T1000 (cell line): ENCODE data around the gene AP3B1.

Experiments
- DNase-seq: peaks from one replicate; lab custom pipeline; 2025; ENCODE audit warnings: mixed read lengths; lab: John Stamatoyannopoulos, UW

The AP3B1 gene

DNA sequence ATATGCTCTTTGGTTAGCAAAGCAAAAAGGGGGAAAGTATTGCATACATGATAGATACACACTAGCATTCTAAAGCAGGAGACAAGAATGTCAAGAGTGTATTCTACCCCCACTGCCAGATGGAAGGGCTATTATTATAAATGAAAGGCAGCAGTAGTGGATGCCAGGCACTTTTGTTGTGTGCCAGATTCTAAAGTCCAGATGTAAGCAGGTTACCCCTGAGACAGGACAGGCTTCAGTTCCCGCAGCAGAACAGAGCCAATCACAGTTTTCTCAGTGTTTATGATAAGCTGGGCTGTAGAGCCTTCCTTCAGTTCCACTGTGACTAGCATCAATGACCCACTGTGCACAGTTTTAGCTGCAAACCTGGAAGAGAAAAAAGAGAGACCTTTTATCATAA lies 291.8 kb downstream of the AP3B1 start:
- DNase-seq = no peak

DNA sequence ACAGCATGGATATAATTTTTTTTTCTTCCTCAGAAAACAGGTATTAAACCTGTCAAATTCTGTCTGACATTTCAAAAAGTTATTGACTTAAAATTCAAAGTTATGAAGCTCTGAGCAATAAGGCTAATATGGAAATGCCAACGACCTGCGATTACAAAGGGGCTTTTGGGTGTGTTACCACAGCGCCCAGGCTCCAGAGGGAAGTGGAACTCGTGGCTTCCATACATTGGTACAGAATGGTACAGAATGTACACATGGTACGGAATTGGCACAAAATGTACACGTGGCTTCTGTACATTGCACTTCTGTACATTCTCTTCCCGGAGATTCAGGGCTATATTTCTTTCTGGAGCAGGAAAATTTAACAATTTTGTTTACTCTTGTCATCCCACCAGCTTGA lies 293.3 kb downstream of the AP3B1 start:
- no peak for DNase-seq

DNA sequence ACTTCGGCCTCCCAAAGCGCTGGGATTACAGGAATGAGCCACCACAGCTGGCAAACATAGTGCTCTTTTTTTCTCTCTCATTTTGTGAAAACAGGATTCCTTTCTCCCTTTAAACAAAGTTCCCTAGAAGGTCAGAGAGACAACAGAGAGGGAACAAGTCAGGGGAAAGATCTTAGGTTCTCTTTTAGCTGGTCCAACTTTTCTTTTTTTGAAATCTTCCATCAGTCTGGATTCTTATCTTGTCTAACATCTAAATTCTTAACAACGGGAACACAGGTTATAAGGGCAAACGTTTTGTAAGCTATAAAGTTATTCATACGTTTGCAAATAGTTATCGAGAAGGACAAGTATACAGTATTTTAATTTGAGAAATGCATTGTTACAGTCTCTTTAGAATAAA lies 294.3 kb downstream of the AP3B1 start:
- DNase-seq = no peak

DNA sequence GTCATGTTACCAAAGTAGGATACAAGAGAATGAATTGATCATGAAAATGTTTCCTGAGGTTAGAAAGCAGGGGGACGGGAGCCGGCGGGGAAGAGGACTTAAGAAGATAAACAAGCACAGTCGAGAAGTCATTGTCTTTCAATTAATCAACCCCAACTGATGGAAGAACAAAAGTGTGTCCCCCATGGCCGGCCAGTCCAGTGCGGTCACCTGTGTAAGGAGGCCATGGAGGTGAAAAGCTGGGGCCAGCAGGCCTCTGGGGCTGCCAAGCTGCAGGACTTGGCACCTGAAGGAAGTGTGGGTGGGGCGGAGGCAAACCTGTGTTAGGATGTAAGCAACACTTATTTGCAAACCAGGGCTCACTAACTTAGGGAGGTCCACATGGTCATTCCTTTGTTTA lies 295.1 kb downstream of the AP3B1 start:
- no peak for DNase-seq

DNA sequence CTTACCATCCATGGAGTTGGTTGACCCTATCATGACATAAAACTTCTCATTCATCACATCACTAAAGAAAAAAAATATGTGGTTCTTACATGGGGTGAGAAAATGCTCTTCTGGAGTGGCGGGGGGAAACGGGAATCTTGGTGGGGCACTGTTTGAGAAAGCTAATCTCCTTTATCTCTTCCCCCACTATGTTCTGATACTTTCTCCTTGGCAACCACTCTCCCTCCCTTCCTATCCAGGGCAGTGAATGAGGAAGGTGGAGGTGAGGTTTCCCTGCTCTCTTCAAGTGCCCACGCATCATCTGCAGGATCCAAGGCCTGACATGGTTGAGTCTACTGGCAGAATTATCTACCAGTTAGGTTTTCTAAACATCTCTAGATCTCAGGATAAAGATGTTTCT lies 297.6 kb downstream of the AP3B1 start:
- DNase-seq = no peak

DNA sequence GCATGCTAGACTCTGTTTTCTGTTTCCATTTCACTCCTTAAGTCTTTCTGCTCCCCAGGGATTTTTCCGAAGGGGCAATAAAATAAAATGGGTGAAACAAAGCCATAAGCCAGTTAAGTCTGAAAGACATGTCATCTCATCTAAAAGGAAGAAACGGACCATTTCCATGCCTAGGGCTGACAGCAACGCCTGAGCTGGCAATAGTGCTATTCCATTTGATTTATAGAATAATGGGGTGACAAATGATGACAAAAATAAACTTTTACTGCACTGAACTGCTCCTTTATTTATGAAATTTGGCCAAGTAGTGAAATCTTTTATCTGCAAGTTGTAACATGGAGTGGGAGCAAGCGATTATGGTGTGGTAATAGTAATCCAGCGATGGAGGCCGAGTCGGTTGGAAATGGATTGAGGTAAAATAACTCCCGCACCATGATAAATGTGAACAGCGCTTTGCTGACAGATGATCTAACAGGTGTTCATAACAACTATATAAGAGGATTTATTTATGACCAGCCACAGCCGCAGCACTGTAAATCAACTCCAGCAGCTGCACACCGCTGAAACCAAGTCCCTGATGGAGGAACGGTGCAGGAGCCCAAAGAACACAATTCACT lies 298.6 kb downstream of the AP3B1 start:
- no peak for DNase-seq

DNA sequence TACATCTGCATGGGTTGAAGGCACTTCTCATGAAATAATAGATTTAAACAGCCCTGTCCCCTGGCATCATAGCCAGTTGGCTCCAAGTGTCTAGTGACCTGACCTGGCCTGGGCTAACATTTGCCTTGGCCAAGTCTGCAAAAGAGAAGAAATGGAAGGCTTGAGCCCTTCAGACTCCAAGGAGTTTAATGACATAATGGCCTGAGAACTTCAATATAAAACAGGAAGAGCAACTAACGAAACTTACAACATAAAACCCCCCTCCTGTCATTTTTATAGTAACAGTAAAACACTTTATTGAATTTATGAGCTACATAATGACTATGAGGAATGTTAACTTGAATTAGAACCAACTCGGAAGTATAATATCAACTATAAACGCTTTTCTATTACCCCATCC lies 299.6 kb downstream of the AP3B1 start:
- no peak for DNase-seq

DNA sequence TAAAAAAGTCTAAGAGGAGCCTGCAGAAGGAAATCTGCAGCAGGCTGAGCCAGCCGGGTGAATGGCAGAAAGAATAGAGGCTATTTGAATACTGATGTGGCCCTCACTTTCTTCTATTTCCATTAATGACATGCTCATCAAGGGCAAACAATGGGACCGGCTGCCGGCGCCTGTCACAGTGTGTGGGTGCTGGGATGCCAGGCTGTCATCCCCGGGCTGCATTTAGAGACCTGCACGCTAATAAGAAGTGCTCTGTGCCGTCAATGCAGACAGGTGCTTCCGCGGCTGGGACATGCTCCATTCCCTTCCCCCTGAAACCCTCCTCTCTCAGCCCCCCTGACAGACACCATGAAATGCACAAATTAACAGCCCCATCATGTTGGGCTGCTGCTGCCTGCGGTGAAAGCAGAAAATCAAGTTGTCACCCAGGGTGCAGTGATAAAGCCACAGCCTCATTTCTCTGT lies 300.6 kb downstream of the AP3B1 start:
- DNase-seq = no peak

DNA sequence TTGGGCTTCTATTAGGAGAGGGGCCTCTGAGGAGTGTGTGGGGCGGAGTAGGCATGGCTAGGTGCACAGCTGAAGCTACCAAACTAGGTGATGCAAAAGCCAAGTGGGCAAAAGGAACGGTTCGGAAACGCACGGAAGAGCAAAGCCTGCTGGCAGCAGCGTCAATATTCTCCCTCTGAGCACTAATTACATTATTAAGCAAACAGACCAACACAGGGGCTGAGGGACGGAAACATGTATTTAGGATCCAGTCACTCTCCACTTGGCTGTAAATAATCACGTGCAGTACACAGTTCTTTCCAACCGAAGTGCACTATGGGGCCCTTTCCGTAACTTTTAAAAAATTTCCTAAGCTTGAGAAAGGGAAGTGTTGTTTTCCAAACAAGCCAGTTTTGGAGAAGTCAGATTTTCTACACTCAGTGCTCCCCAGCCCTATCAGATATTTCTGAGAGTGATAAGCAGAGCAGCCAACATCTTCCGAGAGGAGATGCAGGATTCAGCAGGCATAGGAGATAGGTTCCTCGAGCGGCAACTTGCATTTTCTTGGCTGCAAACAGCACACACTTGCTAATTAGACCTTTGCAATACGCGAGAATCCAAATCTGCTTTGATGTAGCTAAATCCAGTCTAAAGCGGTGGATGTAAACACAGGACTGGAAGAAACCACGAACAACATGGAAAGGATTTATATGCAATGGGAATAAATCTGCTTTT lies 301.2 kb downstream of the AP3B1 start:
- no peak for DNase-seq

DNA sequence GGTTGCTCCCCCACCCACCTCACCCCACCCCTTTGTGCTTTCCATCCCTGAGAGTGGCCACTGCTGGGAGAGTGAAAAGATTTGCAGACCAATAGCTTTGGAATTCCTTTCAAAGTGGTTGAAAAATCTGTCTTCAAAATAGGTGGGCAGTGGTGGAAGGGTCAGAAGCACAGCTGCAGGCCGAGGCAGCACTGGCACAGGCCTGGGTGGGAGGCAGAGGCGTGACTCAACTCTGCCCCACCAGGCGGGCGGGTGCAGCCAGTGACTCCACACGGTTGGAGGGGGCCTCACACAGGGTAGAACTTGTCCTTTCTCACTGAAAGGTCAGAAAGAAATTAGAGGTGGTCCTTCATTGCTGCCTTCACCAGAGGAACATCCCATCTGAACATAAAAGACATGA lies 303.4 kb downstream of the AP3B1 start:
- no peak for DNase-seq

DNA sequence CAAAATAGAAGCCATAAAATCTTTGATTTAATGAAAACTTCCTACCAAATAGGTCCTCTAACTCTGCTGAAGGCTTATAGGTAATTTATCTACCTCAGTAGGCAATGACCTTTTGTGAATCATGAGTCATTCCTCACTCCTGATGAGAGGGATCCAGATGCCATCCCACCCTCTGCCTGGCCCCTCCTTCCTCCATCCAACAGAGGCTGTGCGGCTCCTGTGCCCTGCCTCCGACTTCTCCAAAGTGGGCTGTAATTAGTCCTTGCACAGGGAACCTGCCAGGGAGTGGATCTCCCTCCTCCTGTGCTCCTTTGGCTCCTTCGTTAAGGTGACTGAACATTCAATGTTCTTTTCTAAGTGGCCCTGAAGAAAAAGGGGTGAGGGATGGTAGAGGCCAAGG lies 304.5 kb downstream of the AP3B1 start:
- no peak for DNase-seq

DNA sequence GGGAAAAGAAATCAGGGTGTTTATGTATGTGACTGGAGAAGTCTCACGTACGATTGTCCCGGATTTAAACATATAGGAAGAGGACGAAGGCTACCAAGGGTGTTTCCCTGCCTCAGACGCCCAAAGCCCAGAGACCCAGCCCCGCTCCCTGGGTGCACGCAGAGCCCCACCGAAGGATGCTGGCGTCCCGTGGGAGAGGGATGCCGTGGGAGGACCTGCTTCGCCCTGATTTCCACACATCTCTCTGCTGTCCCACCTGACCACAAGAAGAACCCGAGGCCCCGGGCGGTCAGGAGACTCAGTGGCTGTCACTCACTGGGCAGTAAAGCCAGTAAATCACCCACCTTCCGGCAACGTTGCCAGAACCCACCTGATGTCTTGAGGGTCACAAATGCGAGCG lies 306.5 kb downstream of the AP3B1 start:
- DNase-seq = no peak

DNA sequence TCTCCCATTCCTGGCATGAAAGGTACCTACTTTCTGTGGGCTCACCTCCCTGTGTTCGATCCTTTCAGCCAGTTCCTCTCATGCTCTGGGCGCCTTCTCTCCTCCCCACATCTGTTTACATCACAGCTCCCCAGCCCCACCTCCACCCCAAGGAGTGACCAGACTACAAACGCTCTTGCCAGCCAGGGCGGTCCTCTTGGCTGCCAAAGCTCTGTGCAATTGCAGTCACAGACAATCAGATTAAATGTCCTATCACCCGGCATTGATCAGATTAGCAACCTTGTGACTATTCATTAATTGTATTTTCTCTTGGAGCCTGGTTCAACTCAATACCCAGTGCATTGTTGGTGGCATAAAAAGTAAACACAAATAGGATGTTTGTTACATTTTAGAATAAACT lies 307.2 kb downstream of the AP3B1 start:
- no peak for DNase-seq

DNA sequence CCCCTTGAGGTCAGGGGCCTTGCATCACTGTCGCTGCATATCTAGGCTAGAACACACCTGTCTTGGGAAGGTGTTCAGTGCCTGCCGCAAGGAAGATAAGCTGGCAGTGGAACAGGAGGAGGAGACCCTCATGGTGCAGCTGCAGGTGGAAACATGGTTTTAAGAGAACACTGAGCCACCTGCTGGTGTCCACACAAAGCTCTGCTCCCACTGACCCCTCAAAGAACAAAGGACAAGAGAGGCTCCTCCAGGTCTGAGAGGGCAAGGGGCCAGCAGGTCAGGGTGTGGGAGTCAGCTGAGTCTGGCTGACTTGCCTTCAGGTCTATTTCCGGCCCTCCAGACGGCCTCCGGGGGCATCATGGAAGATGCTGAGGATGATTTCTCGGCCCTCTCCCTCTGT lies 308.2 kb downstream of the AP3B1 start:
- DNase-seq = no peak

DNA sequence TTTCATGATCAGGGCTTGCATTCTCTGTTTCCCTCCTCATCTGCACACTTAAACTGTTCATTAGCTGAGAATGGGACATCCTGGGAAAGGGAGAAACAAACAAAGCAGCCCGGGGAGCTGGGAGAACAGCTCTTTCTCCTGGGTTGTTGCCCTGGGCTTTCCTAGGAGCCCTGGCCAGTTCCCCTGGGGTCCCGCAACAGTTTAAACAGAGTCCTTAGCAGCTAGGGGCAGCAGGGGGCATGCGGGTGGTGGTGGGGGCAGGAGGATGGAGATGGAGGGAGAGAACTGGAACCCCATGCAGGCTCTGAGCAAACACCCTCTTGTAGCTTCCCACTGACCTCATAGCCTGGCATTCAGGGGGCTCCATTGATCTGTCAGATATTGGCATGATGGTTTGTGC lies 309.3 kb downstream of the AP3B1 start:
- DNase-seq = no peak

DNA sequence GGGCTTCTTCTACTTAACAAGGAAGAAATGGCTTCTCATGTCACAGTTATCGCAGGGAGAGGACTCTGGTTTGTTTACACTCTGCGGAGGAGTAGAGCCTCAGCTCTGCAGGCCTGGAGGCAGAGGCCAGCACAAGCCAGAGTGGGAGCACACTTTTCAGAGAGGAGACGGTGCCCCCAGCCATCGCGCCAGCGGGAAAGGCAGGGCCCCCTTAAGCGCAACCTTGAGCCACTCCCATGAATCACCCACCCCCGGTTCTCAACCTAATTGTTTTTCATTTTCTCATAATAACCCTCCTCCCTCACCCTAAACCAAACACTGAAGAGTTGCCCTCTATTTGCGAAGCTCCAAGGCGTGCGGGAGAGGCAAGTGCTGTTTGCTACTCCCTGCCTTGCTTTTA lies 309.9 kb downstream of the AP3B1 start:
- DNase-seq = no peak

DNA sequence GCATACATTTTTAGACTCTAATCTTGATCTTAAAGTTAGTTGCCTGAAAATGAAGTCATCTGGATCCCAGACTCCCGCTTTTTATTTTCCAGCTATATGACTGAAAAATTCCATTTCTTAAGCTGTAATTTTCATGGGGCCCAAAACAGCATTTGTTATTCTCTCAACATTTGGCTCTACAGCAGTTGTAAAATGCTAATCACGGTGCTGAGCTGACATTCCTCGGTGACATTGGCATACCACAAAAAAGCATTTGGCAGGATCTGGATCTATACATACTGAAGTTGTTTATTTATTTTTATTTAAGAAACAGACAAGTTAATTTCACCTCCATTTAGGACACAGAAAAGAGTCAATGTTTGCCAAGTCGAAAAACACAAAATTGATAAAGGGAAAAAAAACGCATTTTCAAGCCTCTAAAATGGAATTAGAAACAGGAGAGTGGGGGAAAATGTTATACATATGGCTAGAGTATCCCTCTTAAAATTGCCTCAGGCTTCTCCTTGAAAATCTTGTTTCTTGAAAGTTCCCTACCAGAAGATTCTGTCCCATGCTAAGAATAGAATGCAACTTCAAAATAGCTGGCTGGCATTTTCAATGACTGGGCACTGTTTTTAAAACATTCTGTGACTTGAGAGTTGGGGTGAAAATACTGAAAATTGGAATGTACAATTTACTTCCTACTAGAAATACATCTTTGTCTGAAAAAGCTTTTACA lies 310.9 kb downstream of the AP3B1 start:
- no peak for DNase-seq

DNA sequence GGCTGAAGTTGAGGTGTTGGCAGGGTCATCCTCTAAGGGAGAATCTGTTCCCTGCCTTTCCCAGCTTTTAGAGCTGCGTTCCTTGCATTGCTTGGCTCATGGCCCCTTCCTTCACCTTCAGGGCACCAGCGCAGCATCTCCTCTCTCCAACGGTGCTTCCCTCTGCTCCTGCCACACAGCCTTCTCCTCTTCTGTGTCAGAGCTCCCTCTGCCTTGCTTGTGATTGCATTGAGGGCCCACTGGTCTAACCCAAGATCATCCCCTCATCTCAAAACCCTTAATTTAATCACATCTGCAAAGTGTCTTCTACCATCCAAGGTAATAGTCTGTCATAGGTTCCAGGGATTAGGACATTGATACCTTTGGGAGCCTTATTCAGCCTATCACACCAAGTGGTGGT lies 312.7 kb downstream of the AP3B1 start:
- DNase-seq = no peak

DNA sequence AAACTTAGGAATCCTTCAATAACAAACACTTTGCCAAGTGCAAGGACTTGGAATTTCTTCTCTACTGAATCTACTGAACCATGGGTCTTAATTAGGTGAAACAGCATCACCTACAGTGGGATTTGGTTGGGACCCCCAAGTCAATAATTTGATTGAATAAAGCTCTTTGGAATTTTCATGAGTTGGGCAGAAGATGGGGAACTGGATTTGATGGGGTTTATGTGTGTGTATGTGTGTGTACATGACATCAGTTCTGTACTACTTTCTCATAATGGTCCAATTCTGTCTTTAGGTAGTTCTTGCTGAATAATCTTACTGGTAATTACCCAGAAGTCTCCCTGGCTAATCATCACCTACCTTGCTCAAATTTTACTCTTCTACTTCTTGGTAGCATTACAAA lies 319.9 kb downstream of the AP3B1 start:
- DNase-seq = no peak

DNA sequence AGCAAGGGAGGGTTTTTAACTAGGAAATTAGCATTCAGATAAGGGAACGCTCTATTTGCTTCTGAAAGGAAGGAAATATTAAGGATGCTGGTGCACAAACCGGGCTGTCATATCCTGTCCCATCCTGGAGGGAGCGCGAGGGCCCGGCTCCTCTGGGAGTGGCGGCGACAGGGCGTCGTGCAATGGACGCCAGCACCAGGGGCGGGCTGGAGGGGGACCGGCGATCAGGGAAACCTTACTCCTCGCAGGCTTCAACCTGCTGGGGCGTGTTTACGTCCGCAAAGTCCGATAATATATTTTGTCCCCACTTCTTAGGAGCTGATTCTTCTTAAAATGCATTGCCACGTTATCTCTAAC lies 321.3 kb downstream of the AP3B1 start:
- DNase-seq = no peak

DNA sequence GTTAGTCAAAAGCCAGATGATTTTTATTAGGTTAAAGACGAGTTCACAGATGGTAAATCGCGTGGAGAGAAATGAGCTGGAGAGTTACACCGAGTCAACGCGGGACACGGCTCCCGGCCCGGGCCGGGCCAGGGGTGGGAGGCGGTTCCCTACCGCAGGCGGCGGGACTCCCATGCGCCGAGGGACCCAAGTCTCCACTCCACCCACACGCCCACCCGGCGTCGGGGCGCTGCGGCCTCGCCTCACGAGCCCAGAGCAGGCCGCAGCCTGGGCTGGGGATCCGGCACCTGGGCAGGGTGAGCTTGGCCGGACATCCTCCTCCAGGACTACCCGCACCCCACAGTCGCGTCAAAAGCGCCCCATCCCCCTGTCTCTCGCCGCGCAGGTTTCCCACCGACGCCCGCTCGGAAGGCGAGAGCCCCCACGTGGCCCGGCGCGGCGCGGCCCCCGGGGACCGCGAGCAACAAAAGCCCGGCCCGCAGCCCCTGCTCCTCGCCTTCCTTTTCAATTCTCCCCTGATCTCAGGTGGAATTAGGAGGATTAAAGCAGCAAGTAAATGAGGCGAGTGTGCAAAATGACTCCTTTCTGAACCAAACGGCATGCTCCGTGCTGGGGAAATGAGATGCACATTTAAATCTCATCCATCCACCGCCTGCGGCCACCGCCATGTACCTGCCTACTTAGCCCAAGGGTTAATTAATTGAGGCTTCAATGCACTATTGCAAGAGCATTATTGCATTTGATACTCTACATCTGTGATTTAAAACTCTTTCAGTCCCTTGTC lies 321.8 kb downstream of the AP3B1 start:
- no peak for DNase-seq

DNA sequence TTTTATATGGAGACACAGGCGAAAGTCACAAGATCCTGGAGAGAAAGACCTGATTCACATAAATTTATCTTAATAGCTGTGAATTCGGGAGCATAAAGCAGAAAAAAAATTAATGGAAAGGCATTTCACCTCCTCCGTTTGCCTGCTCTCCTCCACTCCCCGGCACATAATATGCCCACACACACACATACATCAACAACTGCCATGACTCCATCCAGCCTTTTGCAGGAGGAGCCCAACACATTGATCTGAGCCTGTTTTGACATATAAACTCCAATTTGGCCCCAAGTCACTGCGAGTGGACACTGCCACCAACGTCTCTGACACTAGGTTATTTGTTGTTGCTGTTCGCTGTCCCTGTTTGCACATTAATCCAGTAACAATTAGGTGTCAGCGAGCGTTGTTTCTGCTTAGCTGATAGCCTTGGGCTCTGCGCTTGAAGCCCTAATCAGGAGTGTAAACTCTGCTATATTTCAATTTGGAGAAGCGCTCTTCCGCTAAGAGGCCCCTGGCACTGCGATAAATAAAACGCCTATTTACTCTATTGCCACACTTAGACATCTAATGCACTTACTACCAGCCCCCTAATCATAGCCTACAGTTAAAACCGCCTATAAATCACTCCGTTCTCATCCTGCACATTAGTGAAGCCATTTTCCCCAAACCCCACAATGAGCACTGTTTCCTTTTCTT lies 322.6 kb downstream of the AP3B1 start:
- no peak for DNase-seq
